Astrocyte (in vitro differentiated cells and primary cell): Measurements from ENCODE around the gene NSMF. TPM values are rescaled to one million over a fixed set of nuclear protein-coding genes. Genes with fewer than 3 reads are reported as not detected.
A peak's percentile ranks its signal among the peaks of the same experiment; 100 is the strongest.

Experiments used
- DNase-seq: peaks from one replicate; pipeline ENCODE4 v3.0.0-alpha.2; 2010; ENCODE audit warnings: low read depth
- FAIRE-seq: peaks from 2 replicates; lab custom pipeline; 2011; peaks lifted over from hg19 to GRCh38; lab: Jason Lieb, UNC
- H2AFZ ChIP-seq: 2 replicates; pipeline ENCODE4 v1.6.0; 2012; ENCODE audit warnings: low read depth, low read length, inconsistent platforms
- H3K27ac ChIP-seq: 2 replicates; pipeline ENCODE4 v1.5.1; 2011; ENCODE audit warnings: low read depth, low read length, inconsistent platforms
- H3K27me3 ChIP-seq: 2 replicates; pipeline ENCODE4 v1.6.0; 2011; ENCODE audit warnings: low read length, inconsistent platforms; ENCODE audit not compliant: insufficient read depth
- H3K36me3 ChIP-seq: 2 replicates; pipeline ENCODE4 v1.5.1; 2011; ENCODE audit warnings: low read length, inconsistent platforms; ENCODE audit not compliant: insufficient read depth
- H3K4me1 ChIP-seq: 2 replicates; pipeline ENCODE4 v1.5.1; 2011; ENCODE audit warnings: low read length, inconsistent platforms; ENCODE audit not compliant: insufficient read depth
- H3K4me2 ChIP-seq: 2 replicates; pipeline ENCODE4 v1.6.0; 2012; ENCODE audit warnings: low read length, inconsistent platforms
- H3K4me3 ChIP-seq: 2 replicates; pipeline ENCODE4 v1.5.1; 2011; ENCODE audit warnings: low read depth, mild to moderate bottlenecking, low read length, inconsistent platforms; ENCODE audit not compliant: insufficient read depth
- H3K79me2 ChIP-seq: 2 replicates; pipeline ENCODE4 v1.6.0; 2012; ENCODE audit warnings: mild to moderate bottlenecking, low read length, inconsistent platforms; ENCODE audit not compliant: insufficient read depth
- H3K9ac ChIP-seq: 2 replicates; pipeline ENCODE4 v1.6.0; 2012; ENCODE audit warnings: mild to moderate bottlenecking, low read length, inconsistent platforms
- H3K9me3 ChIP-seq: 2 replicates; pipeline ENCODE4 v1.5.1; 2012; ENCODE audit warnings: low read depth, mild to moderate bottlenecking, low read length, inconsistent platforms; ENCODE audit not compliant: insufficient read depth
- H4K20me1 ChIP-seq: 2 replicates; pipeline ENCODE4 v1.6.0; 2012; ENCODE audit warnings: low read length, inconsistent platforms; ENCODE audit not compliant: insufficient read depth
- H3K27ac Mint-ChIP-seq: one replicate; pipeline ENCODE4 v1.8.0; 2021; ENCODE audit warnings: mild to moderate bottlenecking, mixed read lengths; ENCODE audit not compliant: unreplicated experiment
- H3K27me3 Mint-ChIP-seq: one replicate; pipeline ENCODE4 v1.8.0; 2021; ENCODE audit warnings: low read depth, mixed read lengths; ENCODE audit not compliant: unreplicated experiment
- H3K36me3 Mint-ChIP-seq: one replicate; pipeline ENCODE4 v1.8.0; 2021; ENCODE audit warnings: low read depth, mixed read lengths; ENCODE audit not compliant: unreplicated experiment
- H3K4me1 Mint-ChIP-seq: one replicate; pipeline ENCODE4 v1.8.0; 2021; ENCODE audit warnings: low read depth, mixed read lengths; ENCODE audit not compliant: unreplicated experiment
- H3K4me3 Mint-ChIP-seq: one replicate; pipeline ENCODE4 v1.8.0; 2021; ENCODE audit warnings: mild to moderate bottlenecking, moderate library complexity, mixed read lengths; ENCODE audit not compliant: unreplicated experiment
- H3K9me3 Mint-ChIP-seq: one replicate; pipeline ENCODE4 v1.8.0; 2021; ENCODE audit warnings: mild to moderate bottlenecking, mixed read lengths; ENCODE audit not compliant: unreplicated experiment
- EZH2 ChIP-seq: IDR thresholded peaks from 2 replicates; pipeline ENCODE4 v1.6.1; 2012; ENCODE audit warnings: mild to moderate bottlenecking, low read length, inconsistent platforms; ENCODE audit not compliant: insufficient read depth
- total RNA-seq: library from RNA; stranded (reverse); gene quantifications from 2 replicates; pipeline ENCODE4 v1.2.1, GENCODE V29; 2021
- TF ChIP-seq, protein P1 (sequence below): IDR thresholded peaks from 2 replicates; pipeline ENCODE4 v1.5.1; 2011; ENCODE audit warnings: low read depth, mild to moderate bottlenecking, inconsistent platforms, low read length, moderate library complexity; ENCODE audit not compliant: insufficient read depth

Gene NSMF
- total RNA-seq, 1 donor from 2014 or later = 50.5 TPM

DNA sequence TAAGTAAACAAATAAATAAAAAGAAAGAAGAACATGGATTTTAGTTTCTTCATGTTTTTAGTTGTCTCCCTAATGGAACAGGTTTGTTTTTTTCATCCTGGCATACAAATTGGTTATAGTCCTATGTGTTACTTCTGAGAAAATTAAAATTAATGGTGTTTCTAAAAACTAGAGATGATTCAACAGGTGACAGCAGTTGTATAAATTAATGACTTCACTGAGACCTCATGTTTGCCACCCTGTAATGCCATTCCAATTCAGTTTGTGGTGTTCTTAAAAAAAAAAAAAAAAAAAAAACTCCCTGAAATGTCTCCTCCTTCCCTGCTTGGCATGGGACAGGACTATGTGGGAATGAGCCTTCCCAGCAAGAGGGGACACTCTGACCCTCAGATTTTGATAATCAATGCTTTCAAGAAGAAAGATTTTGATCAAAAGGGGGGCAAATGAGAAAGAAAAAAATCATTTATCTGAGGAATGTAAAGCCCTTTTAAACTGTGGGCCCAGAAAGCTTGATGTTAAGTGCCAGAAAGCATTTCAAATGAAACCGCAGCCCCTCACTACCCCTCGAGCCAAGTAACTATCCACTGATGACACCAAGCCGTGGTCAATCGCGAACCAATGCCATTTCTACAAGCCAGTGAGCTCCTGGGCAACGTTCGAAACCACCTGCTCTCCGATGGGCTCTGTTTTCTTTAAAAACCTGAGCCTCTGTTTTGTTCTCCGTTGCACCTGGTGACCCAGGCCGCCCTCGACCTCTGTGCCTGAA is 37.1 kb downstream of the NSMF start:
- H3K36me3 ChIP-seq = no peaks in the 10 kb centered on the region
- H2AFZ ChIP-seq = peak overlapping the region; percentile 86
- Mint-ChIP-seq H3K27ac (no peak overlapping the region), H3K9me3 (no peaks in the 10 kb centered on the region), H3K36me3 (no peaks in the 10 kb centered on the region), H3K27me3 (no peaks in the 10 kb centered on the region), H3K4me1 (no peaks in the 10 kb centered on the region), H3K4me3 (peak overlapping the region; percentile 88)
- H3K9me3 ChIP-seq = no peaks in the 10 kb centered on the region
- H3K4me3 ChIP-seq = peak overlapping the region; percentile 71
- DNase-seq (no peak), FAIRE-seq (no peak)
- H3K79me2 ChIP-seq = peaks cover 17% of the 10 kb centered on the region
- no peak overlapping the region for H3K27ac ChIP-seq
- peak overlapping the region; percentile 94 for H3K4me2 ChIP-seq
- H3K9ac ChIP-seq = peak overlapping the region; percentile 81
- TF ChIP-seq EZH2 = no peak
- TF ChIP-seq, protein P1, sequence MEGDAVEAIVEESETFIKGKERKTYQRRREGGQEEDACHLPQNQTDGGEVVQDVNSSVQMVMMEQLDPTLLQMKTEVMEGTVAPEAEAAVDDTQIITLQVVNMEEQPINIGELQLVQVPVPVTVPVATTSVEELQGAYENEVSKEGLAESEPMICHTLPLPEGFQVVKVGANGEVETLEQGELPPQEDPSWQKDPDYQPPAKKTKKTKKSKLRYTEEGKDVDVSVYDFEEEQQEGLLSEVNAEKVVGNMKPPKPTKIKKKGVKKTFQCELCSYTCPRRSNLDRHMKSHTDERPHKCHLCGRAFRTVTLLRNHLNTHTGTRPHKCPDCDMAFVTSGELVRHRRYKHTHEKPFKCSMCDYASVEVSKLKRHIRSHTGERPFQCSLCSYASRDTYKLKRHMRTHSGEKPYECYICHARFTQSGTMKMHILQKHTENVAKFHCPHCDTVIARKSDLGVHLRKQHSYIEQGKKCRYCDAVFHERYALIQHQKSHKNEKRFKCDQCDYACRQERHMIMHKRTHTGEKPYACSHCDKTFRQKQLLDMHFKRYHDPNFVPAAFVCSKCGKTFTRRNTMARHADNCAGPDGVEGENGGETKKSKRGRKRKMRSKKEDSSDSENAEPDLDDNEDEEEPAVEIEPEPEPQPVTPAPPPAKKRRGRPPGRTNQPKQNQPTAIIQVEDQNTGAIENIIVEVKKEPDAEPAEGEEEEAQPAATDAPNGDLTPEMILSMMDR = no peak
- H3K4me1 ChIP-seq = peaks cover 15% of the 10 kb centered on the region
- no peaks in the 10 kb centered on the region for H3K27me3 ChIP-seq
- peaks cover 3% of the 10 kb centered on the region for H4K20me1 ChIP-seq

DNA sequence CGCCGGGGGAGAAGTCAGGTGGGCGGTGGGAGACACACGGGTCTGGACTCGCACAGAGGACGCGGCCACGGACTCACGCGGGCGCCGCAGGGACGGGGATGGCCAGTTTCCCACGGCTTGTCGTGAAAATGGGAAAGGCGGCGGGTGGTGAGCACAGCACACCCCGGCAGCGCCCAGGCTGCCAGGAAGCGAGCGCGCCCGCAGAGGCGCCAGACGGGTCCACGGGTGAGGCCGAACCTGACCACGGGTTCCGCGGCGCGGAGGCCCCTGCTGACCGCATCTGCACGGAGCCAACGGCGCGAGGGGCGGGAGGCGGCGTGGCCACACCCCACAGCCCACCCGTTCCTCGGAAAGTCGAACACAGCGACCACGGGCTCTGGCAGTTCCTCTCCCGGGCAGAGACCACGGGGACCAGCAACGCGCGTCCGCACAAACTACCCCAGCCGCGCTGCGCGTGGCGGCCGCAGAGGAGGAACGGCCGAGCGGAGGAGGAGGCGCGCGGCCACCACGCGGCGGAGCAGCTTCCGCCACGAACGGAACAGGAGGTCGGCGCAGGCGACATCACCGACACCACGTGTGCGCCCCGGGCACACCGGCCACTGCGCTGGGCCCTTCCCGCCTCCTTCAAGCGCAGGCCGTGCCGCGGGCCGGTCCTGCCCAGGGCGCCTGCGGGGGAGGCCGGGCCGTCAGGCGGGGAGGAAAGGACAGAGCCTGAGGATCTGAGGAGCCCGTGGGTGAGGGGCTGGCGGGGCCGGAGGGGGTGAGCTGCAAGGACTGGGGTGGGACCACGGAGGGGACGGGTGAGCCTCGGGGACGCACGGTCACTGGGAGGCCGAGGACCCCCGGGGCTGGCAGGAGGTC is 41.7 kb downstream of the NSMF start:
- H3K27me3 Mint-ChIP-seq = no peaks in the 10 kb centered on the region
- Histone ChIP-seq H3K4me2 (peak overlapping the region; percentile 22), H3K27ac (no peak overlapping the region), H3K79me2 (peaks cover 23% of the 10 kb centered on the region), H3K9me3 (no peaks in the 10 kb centered on the region), H3K4me1 (peaks cover 15% of the 10 kb centered on the region), H3K9ac (no peak overlapping the region), H4K20me1 (peaks cover 6% of the 10 kb centered on the region), H3K4me3 (no peak overlapping the region), H3K36me3 (no peaks in the 10 kb centered on the region), H3K27me3 (no peaks in the 10 kb centered on the region), H2AFZ (no peak overlapping the region)
- TF ChIP-seq, protein P1 = no peak
- TF ChIP-seq EZH2 = no peak
- no peak overlapping the region for H3K4me3 Mint-ChIP-seq
- FAIRE-seq (no peak), DNase-seq (no peak)
- no peaks in the 10 kb centered on the region for H3K36me3 Mint-ChIP-seq
- peaks cover 9% of the 10 kb centered on the region for H3K4me1 Mint-ChIP-seq
- H3K27ac Mint-ChIP-seq = no peak overlapping the region
- H3K9me3 Mint-ChIP-seq = no peaks in the 10 kb centered on the region
